Osteoblast (primary cell): ENCODE measurements around the gene MSL1. TPM values are rescaled to one million over a fixed set of nuclear protein-coding genes. Genes with fewer than 3 reads are reported as not detected.
A peak's percentile ranks its signal among the peaks of the same experiment; 100 is the strongest.

ENCODE experiments used
- DNase-seq: peaks from one replicate; pipeline ENCODE4 v3.0.0; 2011; ENCODE audit warnings: low spot score, mixed read lengths; ENCODE audit not compliant: insufficient read length; ENCODE audit errors: missing footprints
- H2AFZ ChIP-seq: 2 replicates; pipeline ENCODE4 v1.6.0; 2011; ENCODE audit warnings: mild to moderate bottlenecking, low read length
- H3K27ac ChIP-seq: 2 replicates; pipeline ENCODE4 v1.5.1; 2011; ENCODE audit warnings: mild to moderate bottlenecking, low read depth, low read length, moderate library complexity
- H3K27me3 ChIP-seq: 2 replicates; pipeline ENCODE4 v1.6.0; 2012; ENCODE audit warnings: mild to moderate bottlenecking, control low read depth, inconsistent platforms, low read length, moderate library complexity; ENCODE audit not compliant: insufficient read depth
- H3K36me3 ChIP-seq: 2 replicates; pipeline ENCODE4 v1.5.1; 2011; ENCODE audit warnings: mild to moderate bottlenecking, low read length, control low read depth, moderate library complexity; ENCODE audit not compliant: insufficient read depth
- H3K4me1 ChIP-seq: 2 replicates; pipeline ENCODE4 v1.5.1; 2011; ENCODE audit warnings: mild to moderate bottlenecking, low read length, control low read depth, moderate library complexity; ENCODE audit not compliant: insufficient read depth
- H3K4me2 ChIP-seq: 2 replicates; pipeline ENCODE4 v1.6.0; 2011; ENCODE audit warnings: mild to moderate bottlenecking, low read length; ENCODE audit not compliant: insufficient read depth
- H3K4me3 ChIP-seq: fragments of 200-600 bp; sonication (generic); 3 replicates; pipeline ENCODE4 v1.5.1; 2012; ENCODE audit warnings: mild to moderate bottlenecking, low read length, inconsistent platforms; ENCODE audit not compliant: insufficient read depth
- H3K79me2 ChIP-seq: 2 replicates; pipeline ENCODE4 v1.6.0; 2012; ENCODE audit warnings: mild to moderate bottlenecking, low read length, control low read depth, inconsistent platforms; ENCODE audit not compliant: insufficient read depth
- H3K9me3 ChIP-seq: 2 replicates; pipeline ENCODE4 v1.5.1; 2011; ENCODE audit warnings: low read depth, low read length, control low read depth
- H4K20me1 ChIP-seq: 2 replicates; pipeline ENCODE4 v1.6.0; 2012; ENCODE audit warnings: mild to moderate bottlenecking, low read length, control low read depth; ENCODE audit not compliant: insufficient read depth
- CTCF ChIP-seq: IDR thresholded peaks from 2 replicates; pipeline ENCODE4 v1.5.1; 2011; ENCODE audit warnings: mild to moderate bottlenecking, low read depth, low read length, moderate library complexity; ENCODE audit errors: extremely low read depth
- total RNA-seq: library from RNA; depleted of rRNA; stranded (reverse); fragments of >200 nt; gene quantifications from 2 replicates; pipeline ENCODE4 v1.2.3, GENCODE V29; 2012

The MSL1 gene
- total RNA-seq = 53.3 and 60.1 TPM in 2 replicates

GRCh38 chr17:40121181-40122135 lies at the start of gene MSL1:
Gene MSL1, plus strand, starts transcription at chr17:40121971. Its CDS starts 642 bp downstream, at chr17:40122613.
- DNase-seq = peak; percentile 99
- H4K20me1 ChIP-seq = peaks cover 31% of the 10 kb centered on the region
- H3K27me3 ChIP-seq = no peaks in the 10 kb centered on the region
- peak within 1 kb of the TSS; percentile 93 for H3K27ac ChIP-seq
- H3K36me3 ChIP-seq = peaks cover 8% of the 10 kb centered on the region
- no peak for TF ChIP-seq CTCF
- peak within 1 kb of the TSS; percentile 89 for H2AFZ ChIP-seq
- H3K4me1 ChIP-seq = peaks cover 23% of the 10 kb centered on the region
- no peaks in the 10 kb centered on the region for H3K9me3 ChIP-seq
- peak within 1 kb of the TSS; percentile 100 for H3K4me3 ChIP-seq
- H3K79me2 ChIP-seq = peaks cover 56% of the 10 kb centered on the region
- peak within 1 kb of the TSS; percentile 99 for H3K4me2 ChIP-seq

GRCh38 chr17:40072040-40072734 lies 49.6 kb upstream of the MSL1 start:
- H4K20me1 ChIP-seq = peaks cover 52% of the 10 kb centered on the region

GRCh38 chr17:40072735-40073346 lies 48.9 kb upstream of the MSL1 start:
- Histone ChIP-seq H3K27ac (no peak overlapping the region), H3K4me1 (peaks cover 72% of the 10 kb centered on the region), H3K27me3 (no peaks in the 10 kb centered on the region), H2AFZ (no peak overlapping the region), H3K36me3 (no peaks in the 10 kb centered on the region), H3K4me2 (peak overlapping the region; percentile 36), H3K4me3 (no peak overlapping the region), H3K9me3 (no peaks in the 10 kb centered on the region), H4K20me1 (peaks cover 52% of the 10 kb centered on the region), H3K79me2 (peaks cover 36% of the 10 kb centered on the region)
- TF ChIP-seq CTCF = no peak
- DNase-seq = peak; percentile 10

More at GRCh38 chr17:40072040-40072734, 49.6 kb upstream of the MSL1 start:
- Histone ChIP-seq H3K4me3 (peak overlapping the region; percentile 16), H2AFZ (no peak overlapping the region), H3K27me3 (no peaks in the 10 kb centered on the region), H3K4me2 (peak overlapping the region; percentile 36), H3K27ac (no peak overlapping the region), H3K4me1 (peaks cover 69% of the 10 kb centered on the region), H3K79me2 (peaks cover 39% of the 10 kb centered on the region), H3K9me3 (no peaks in the 10 kb centered on the region), H3K36me3 (no peaks in the 10 kb centered on the region)
- DNase-seq = peak; percentile 74
- no peak for TF ChIP-seq CTCF
